Astrocyte (in vitro differentiated cells and primary cell): Measurements from ENCODE around the gene ADH1A. TPM values are rescaled to one million over a fixed set of nuclear protein-coding genes. Genes with fewer than 3 reads are reported as not detected.

Experiments used
- DNase-seq: peaks from one replicate; pipeline ENCODE4 v3.0.0-alpha.2; 2010; ENCODE audit warnings: low read depth
- FAIRE-seq: peaks from 2 replicates; lab custom pipeline; 2011; peaks lifted over from hg19 to GRCh38; lab: Jason Lieb, UNC
- H2AFZ ChIP-seq: 2 replicates; pipeline ENCODE4 v1.6.0; 2012; ENCODE audit warnings: low read depth, low read length, inconsistent platforms
- H3K27ac ChIP-seq: 2 replicates; pipeline ENCODE4 v1.5.1; 2011; ENCODE audit warnings: low read depth, low read length, inconsistent platforms
- H3K27me3 ChIP-seq: 2 replicates; pipeline ENCODE4 v1.6.0; 2011; ENCODE audit warnings: low read length, inconsistent platforms; ENCODE audit not compliant: insufficient read depth
- H3K36me3 ChIP-seq: 2 replicates; pipeline ENCODE4 v1.5.1; 2011; ENCODE audit warnings: low read length, inconsistent platforms; ENCODE audit not compliant: insufficient read depth
- H3K4me1 ChIP-seq: 2 replicates; pipeline ENCODE4 v1.5.1; 2011; ENCODE audit warnings: low read length, inconsistent platforms; ENCODE audit not compliant: insufficient read depth
- H3K4me2 ChIP-seq: 2 replicates; pipeline ENCODE4 v1.6.0; 2012; ENCODE audit warnings: low read length, inconsistent platforms
- H3K4me3 ChIP-seq: 2 replicates; pipeline ENCODE4 v1.5.1; 2011; ENCODE audit warnings: low read depth, mild to moderate bottlenecking, low read length, inconsistent platforms; ENCODE audit not compliant: insufficient read depth
- H3K79me2 ChIP-seq: 2 replicates; pipeline ENCODE4 v1.6.0; 2012; ENCODE audit warnings: mild to moderate bottlenecking, low read length, inconsistent platforms; ENCODE audit not compliant: insufficient read depth
- H3K9ac ChIP-seq: 2 replicates; pipeline ENCODE4 v1.6.0; 2012; ENCODE audit warnings: mild to moderate bottlenecking, low read length, inconsistent platforms
- H3K9me3 ChIP-seq: 2 replicates; pipeline ENCODE4 v1.5.1; 2012; ENCODE audit warnings: low read depth, mild to moderate bottlenecking, low read length, inconsistent platforms; ENCODE audit not compliant: insufficient read depth
- H4K20me1 ChIP-seq: 2 replicates; pipeline ENCODE4 v1.6.0; 2012; ENCODE audit warnings: low read length, inconsistent platforms; ENCODE audit not compliant: insufficient read depth
- H3K27ac Mint-ChIP-seq: one replicate; pipeline ENCODE4 v1.8.0; 2021; ENCODE audit warnings: mild to moderate bottlenecking, mixed read lengths; ENCODE audit not compliant: unreplicated experiment
- H3K27me3 Mint-ChIP-seq: one replicate; pipeline ENCODE4 v1.8.0; 2021; ENCODE audit warnings: low read depth, mixed read lengths; ENCODE audit not compliant: unreplicated experiment
- H3K36me3 Mint-ChIP-seq: one replicate; pipeline ENCODE4 v1.8.0; 2021; ENCODE audit warnings: low read depth, mixed read lengths; ENCODE audit not compliant: unreplicated experiment
- H3K4me1 Mint-ChIP-seq: one replicate; pipeline ENCODE4 v1.8.0; 2021; ENCODE audit warnings: low read depth, mixed read lengths; ENCODE audit not compliant: unreplicated experiment
- H3K4me3 Mint-ChIP-seq: one replicate; pipeline ENCODE4 v1.8.0; 2021; ENCODE audit warnings: mild to moderate bottlenecking, moderate library complexity, mixed read lengths; ENCODE audit not compliant: unreplicated experiment
- H3K9me3 Mint-ChIP-seq: one replicate; pipeline ENCODE4 v1.8.0; 2021; ENCODE audit warnings: mild to moderate bottlenecking, mixed read lengths; ENCODE audit not compliant: unreplicated experiment
- EZH2 ChIP-seq: IDR thresholded peaks from 2 replicates; pipeline ENCODE4 v1.6.1; 2012; ENCODE audit warnings: mild to moderate bottlenecking, low read length, inconsistent platforms; ENCODE audit not compliant: insufficient read depth
- total RNA-seq: library from RNA; stranded (reverse); gene quantifications from 2 replicates; pipeline ENCODE4 v1.2.1, GENCODE V29; 2021
- TF ChIP-seq, protein P1 (sequence below): IDR thresholded peaks from 2 replicates; pipeline ENCODE4 v1.5.1; 2011; ENCODE audit warnings: low read depth, mild to moderate bottlenecking, inconsistent platforms, low read length, moderate library complexity; ENCODE audit not compliant: insufficient read depth

ADH1A gene
- total RNA-seq, 1 donor from 2014 or later = not detected

DNA sequence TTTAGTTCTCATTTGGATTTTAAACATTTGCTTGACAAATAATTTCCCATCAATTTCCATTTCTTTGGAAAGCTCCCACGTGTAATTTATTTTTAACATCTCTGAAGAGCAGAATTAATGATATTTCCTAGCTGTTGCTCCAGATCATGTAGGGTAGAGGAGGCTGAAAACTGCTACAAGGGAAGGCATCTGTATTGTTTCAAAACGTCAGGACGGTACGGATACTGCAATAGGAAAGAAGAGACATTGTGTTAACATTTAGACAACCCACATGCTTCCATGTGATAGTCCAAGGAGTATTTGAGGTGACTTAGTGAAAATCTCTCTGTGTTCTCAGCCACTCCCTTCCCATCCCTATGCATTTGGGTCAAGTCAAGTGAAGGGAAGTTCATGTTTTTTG is 45.8 kb upstream of the ADH1A start:
- Histone ChIP-seq H3K79me2 (no peaks in the 10 kb centered on the region), H4K20me1 (no peaks in the 10 kb centered on the region), H3K36me3 (no peaks in the 10 kb centered on the region), H3K27me3 (no peaks in the 10 kb centered on the region), H2AFZ (no peak overlapping the region), H3K27ac (no peak overlapping the region), H3K9me3 (no peaks in the 10 kb centered on the region), H3K4me3 (no peak overlapping the region), H3K4me1 (no peaks in the 10 kb centered on the region), H3K9ac (no peak overlapping the region), H3K4me2 (no peak overlapping the region)
- Mint-ChIP-seq H3K36me3 (no peaks in the 10 kb centered on the region), H3K27me3 (no peaks in the 10 kb centered on the region), H3K4me3 (no peak overlapping the region), H3K9me3 (no peaks in the 10 kb centered on the region), H3K27ac (no peak overlapping the region), H3K4me1 (no peaks in the 10 kb centered on the region)
- FAIRE-seq (no peak), DNase-seq (no peak)
- TF ChIP-seq, protein P1, sequence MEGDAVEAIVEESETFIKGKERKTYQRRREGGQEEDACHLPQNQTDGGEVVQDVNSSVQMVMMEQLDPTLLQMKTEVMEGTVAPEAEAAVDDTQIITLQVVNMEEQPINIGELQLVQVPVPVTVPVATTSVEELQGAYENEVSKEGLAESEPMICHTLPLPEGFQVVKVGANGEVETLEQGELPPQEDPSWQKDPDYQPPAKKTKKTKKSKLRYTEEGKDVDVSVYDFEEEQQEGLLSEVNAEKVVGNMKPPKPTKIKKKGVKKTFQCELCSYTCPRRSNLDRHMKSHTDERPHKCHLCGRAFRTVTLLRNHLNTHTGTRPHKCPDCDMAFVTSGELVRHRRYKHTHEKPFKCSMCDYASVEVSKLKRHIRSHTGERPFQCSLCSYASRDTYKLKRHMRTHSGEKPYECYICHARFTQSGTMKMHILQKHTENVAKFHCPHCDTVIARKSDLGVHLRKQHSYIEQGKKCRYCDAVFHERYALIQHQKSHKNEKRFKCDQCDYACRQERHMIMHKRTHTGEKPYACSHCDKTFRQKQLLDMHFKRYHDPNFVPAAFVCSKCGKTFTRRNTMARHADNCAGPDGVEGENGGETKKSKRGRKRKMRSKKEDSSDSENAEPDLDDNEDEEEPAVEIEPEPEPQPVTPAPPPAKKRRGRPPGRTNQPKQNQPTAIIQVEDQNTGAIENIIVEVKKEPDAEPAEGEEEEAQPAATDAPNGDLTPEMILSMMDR = no peak
- TF ChIP-seq EZH2 = no peak

DNA sequence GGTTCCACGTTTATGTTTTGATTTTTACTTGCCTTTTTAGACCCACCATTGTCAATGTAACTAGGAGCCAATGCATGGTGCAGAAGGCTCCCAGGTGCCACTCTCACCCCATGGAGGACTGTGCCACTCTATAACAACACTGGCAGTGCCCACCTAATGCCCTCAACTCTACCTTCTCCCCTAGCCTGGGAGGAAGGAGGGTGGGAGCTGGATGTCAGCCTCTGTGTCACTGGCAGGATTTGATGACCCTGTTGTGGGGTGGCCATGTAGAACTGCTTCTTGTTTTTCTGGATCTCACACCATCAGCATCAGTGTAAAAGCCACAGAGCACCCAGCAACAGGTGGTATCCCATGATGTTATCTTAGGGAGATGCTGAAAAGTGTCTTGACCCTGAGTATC is 44.1 kb upstream of the ADH1A start:
- DNase-seq (no peak), FAIRE-seq (no peak)
- Histone ChIP-seq H2AFZ (no peak overlapping the region), H3K4me3 (no peak overlapping the region), H3K79me2 (no peaks in the 10 kb centered on the region), H3K27me3 (no peaks in the 10 kb centered on the region), H4K20me1 (no peaks in the 10 kb centered on the region), H3K36me3 (no peaks in the 10 kb centered on the region), H3K4me1 (no peaks in the 10 kb centered on the region), H3K9me3 (no peaks in the 10 kb centered on the region), H3K27ac (no peak overlapping the region), H3K4me2 (no peak overlapping the region), H3K9ac (no peak overlapping the region)
- no peaks in the 10 kb centered on the region for H3K4me1 Mint-ChIP-seq
- TF ChIP-seq, protein P1 = no peak
- TF ChIP-seq EZH2 = no peak
- no peaks in the 10 kb centered on the region for H3K27me3 Mint-ChIP-seq
- H3K4me3 Mint-ChIP-seq = no peak overlapping the region
- no peak overlapping the region for H3K27ac Mint-ChIP-seq
- no peaks in the 10 kb centered on the region for H3K9me3 Mint-ChIP-seq
- no peaks in the 10 kb centered on the region for H3K36me3 Mint-ChIP-seq

DNA sequence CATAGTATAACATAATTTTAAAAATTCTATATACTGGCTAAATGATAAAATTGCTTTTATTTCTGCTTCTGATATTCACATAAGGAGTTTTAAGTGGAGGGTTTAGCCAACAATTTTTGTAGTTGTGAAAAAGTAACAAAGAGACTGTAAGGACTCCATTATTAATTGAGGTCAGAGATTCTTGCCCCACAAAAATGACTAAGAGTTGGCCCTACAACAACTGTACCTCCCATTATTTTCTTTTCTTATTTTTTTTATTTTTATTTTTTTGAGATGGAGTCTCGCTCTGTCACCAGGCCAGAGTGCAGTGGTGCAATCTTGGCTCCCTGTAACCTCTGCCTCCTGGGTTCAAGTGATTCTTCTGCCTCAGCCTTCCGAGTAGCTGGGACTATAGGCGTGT is 39.9 kb upstream of the ADH1A start:
- no peak overlapping the region for H2AFZ ChIP-seq
- H3K36me3 Mint-ChIP-seq = no peaks in the 10 kb centered on the region
- no peak overlapping the region for H3K27ac ChIP-seq
- H3K27me3 Mint-ChIP-seq = no peaks in the 10 kb centered on the region
- H3K27me3 ChIP-seq = no peaks in the 10 kb centered on the region
- DNase-seq = no peak
- no peak overlapping the region for H3K4me2 ChIP-seq
- H3K4me3 Mint-ChIP-seq = no peak overlapping the region
- H3K9ac ChIP-seq = no peak overlapping the region
- H3K4me3 ChIP-seq = no peak overlapping the region
- FAIRE-seq = no peak
- H3K9me3 ChIP-seq = no peaks in the 10 kb centered on the region
- H3K4me1 Mint-ChIP-seq = no peaks in the 10 kb centered on the region
- H4K20me1 ChIP-seq = no peaks in the 10 kb centered on the region
- H3K4me1 ChIP-seq = no peaks in the 10 kb centered on the region
- H3K79me2 ChIP-seq = no peaks in the 10 kb centered on the region
- H3K27ac Mint-ChIP-seq = no peak overlapping the region
- H3K9me3 Mint-ChIP-seq = no peaks in the 10 kb centered on the region
- no peaks in the 10 kb centered on the region for H3K36me3 ChIP-seq
- TF ChIP-seq EZH2 = no peak
- TF ChIP-seq, protein P1 = no peak
